HepG2 (cell line): ENCODE data around the gene CEBPB. TPM values are rescaled to one million over a fixed set of nuclear protein-coding genes. Genes with fewer than 3 reads are reported as not detected.

ENCODE experiments used
- ATAC-seq: fragments of 200-7000 bp; cut with Tn5 transposase; 3 replicates; pipeline ENCODE4 v1.9.1; 2020; ENCODE audit warnings: mild to moderate bottlenecking, moderate library complexity
- BruUV-seq: library from RNA; stranded (reverse); fragments of 400-500 nt; replicated peaks from 2 replicates; lab custom pipeline; 2021; lab: Mats Ljungman, UMichigan
- CTCF ChIA-PET: fragments of 300-600 bp; formaldehyde crosslinking; extraction: SDS; loops from one replicate; lab custom pipeline; 2021; ENCODE audit warnings: low total read pairs, inconsistent platforms, low intra/inter-chr PET ratio; lab: Yijun Ruan, JAX
- POLR2A ChIA-PET: fragments of 350-600 bp; sonication (Branson Sonifier 250); formaldehyde crosslinking; loops from one replicate; lab custom pipeline; 2020; ENCODE audit warnings: antibody characterized with exemption, inconsistent platforms; lab: Yijun Ruan, JAX
- DNase-seq: peaks from one replicate; pipeline ENCODE4 v3.0.0-alpha.2; 2015; ENCODE audit warnings: low spot score
- FAIRE-seq: peaks from 3 replicates; lab custom pipeline; 2011; peaks lifted over from hg19 to GRCh38; lab: Jason Lieb, UNC
- H2AFZ ChIP-seq: one replicate; pipeline ENCODE4 v1.6.1; 2011; ENCODE audit warnings: low read length, inconsistent platforms
- H3K27ac ChIP-seq: fragments of 300-600 bp; 3 replicates; pipeline ENCODE4 v1.8.0; 2011; ENCODE audit warnings: mixed run types, mild to moderate bottlenecking, mixed read lengths, low read length, inconsistent platforms; ENCODE audit not compliant: insufficient read depth; ENCODE audit errors: extremely low read length
- H3K27me3 ChIP-seq, 2 experiments: fragments of 200-600 bp in 1 of 2; 2 replicates in 1 of 2; 3 replicates in 1 of 2; pipeline versions ENCODE4 v1.6.0 to v1.8.0; 2011; ENCODE audit warnings: low read length in 2 of 2, mild to moderate bottlenecking in 2 of 2, moderate library complexity in 2 of 2, inconsistent platforms in 1 of 2; ENCODE audit not compliant: insufficient read depth in 2 of 2, control insufficient read depth in 1 of 2
- H3K36me3 ChIP-seq, 2 experiments: fragments of 200-600 bp in 1 of 2; replicated peaks in 1 of 2; 2 replicates in 1 of 2; 3 replicates in 1 of 2; pipeline versions ENCODE4 v1.5.1 to v1.8.0; 2011; ENCODE audit warnings: low read length in 2 of 2, inconsistent platforms in 1 of 2; ENCODE audit not compliant: insufficient read depth in 2 of 2, control insufficient read depth in 1 of 2
- H3K4me1 ChIP-seq: 2 replicates; pipeline ENCODE4 v1.5.1; 2012; ENCODE audit warnings: low read length, inconsistent platforms; ENCODE audit not compliant: insufficient read depth
- H3K4me2 ChIP-seq: 2 replicates; pipeline ENCODE4 v1.6.0; 2011; ENCODE audit warnings: low read depth, low read length, inconsistent platforms
- H3K4me3 ChIP-seq, 3 experiments: fragments of 200-600 bp in 1 of 3; sonication (generic), shearing (Covaris generic) in 1 of 3; replicated peaks in 1 of 3; 2 replicates each; pipeline ENCODE4 v1.5.1; 2011 to 2016; ENCODE audit warnings: low read length in 3 of 3, inconsistent platforms in 2 of 3, low read depth in 2 of 3, mild to moderate bottlenecking in 2 of 3, control low read depth in 1 of 3, mixed read lengths in 1 of 3; ENCODE audit not compliant: insufficient read depth in 1 of 3
- H3K79me2 ChIP-seq: one replicate; pipeline ENCODE4 v1.6.1; 2011; ENCODE audit warnings: low read length, inconsistent platforms; ENCODE audit not compliant: insufficient read depth
- H3K9ac ChIP-seq: 2 replicates; pipeline ENCODE4 v1.6.0; 2011; ENCODE audit warnings: mild to moderate bottlenecking, low read depth, low read length, inconsistent platforms; ENCODE audit not compliant: insufficient read depth
- H3K9me3 ChIP-seq: 2 replicates; pipeline ENCODE4 v1.5.1; 2012; ENCODE audit warnings: mild to moderate bottlenecking, low read length
- H4K20me1 ChIP-seq: 2 replicates; pipeline ENCODE4 v1.6.0; 2011; ENCODE audit warnings: inconsistent platforms, mild to moderate bottlenecking, low read length, moderate library complexity; ENCODE audit not compliant: insufficient read depth
- BRCA1 ChIP-seq: sonication (generic); formaldehyde crosslinking; IDR thresholded peaks from 2 replicates; pipeline ENCODE4 v1.4.0; 2020; ENCODE audit warnings: missing genetic modification reagents
- CCDC6 ChIP-seq: sonication (generic); formaldehyde crosslinking; IDR thresholded peaks from 2 replicates; pipeline ENCODE4 v1.8.1; 2022; ENCODE audit warnings: mild to moderate bottlenecking, missing genetic modification reagents, moderate library complexity
- ETV5 ChIP-seq: IDR thresholded peaks from 2 replicates; pipeline ENCODE4 v1.6.1; 2018; ENCODE audit warnings: missing biosample characterization, missing genetic modification reagents, inconsistent platforms, borderline replicate concordance
- FOSL2 ChIP-seq: sonication (generic); formaldehyde crosslinking; IDR thresholded peaks from 2 replicates; pipeline ENCODE4 v1.4.0; 2020; ENCODE audit warnings: missing genetic modification reagents
- MLLT10 ChIP-seq: sonication (generic); formaldehyde crosslinking; IDR thresholded peaks from 2 replicates; pipeline ENCODE4 v1.4.0; 2020; ENCODE audit warnings: missing genetic modification reagents
- MTERF4 ChIP-seq: sonication (generic); formaldehyde crosslinking; IDR thresholded peaks from 2 replicates; pipeline ENCODE4 v1.8.0; 2023; ENCODE audit warnings: mild to moderate bottlenecking, missing genetic modification reagents
- RBAK ChIP-seq: sonication (generic); formaldehyde crosslinking; IDR thresholded peaks from 2 replicates; pipeline ENCODE4 v1.5.1; 2020; ENCODE audit warnings: mild to moderate bottlenecking, missing genetic modification reagents
- SALL1 ChIP-seq: sonication (generic); formaldehyde crosslinking; IDR thresholded peaks from 2 replicates; pipeline ENCODE4 v1.8.0; 2022; ENCODE audit warnings: mild to moderate bottlenecking, missing genetic modification reagents
- ZBTB44 ChIP-seq: sonication (generic); formaldehyde crosslinking; IDR thresholded peaks from 2 replicates; pipeline ENCODE4 v1.4.0; 2020; ENCODE audit warnings: missing genetic modification reagents
- ZFAT ChIP-seq: sonication (generic); formaldehyde crosslinking; conservative IDR thresholded peaks from 2 replicates; pipeline ENCODE4 v1.8.1; 2023; ENCODE audit warnings: missing genetic modification reagents, inconsistent platforms
- ZNF609 ChIP-seq: sonication (generic); formaldehyde crosslinking; IDR thresholded peaks from 2 replicates; pipeline ENCODE4 v1.4.0; 2020; ENCODE audit warnings: mild to moderate bottlenecking, missing genetic modification reagents, borderline replicate concordance
- ZNF704 ChIP-seq: sonication (generic); formaldehyde crosslinking; IDR thresholded peaks from 2 replicates; pipeline ENCODE4 v1.8.1; 2023; ENCODE audit warnings: mild to moderate bottlenecking, inconsistent platforms, moderate library complexity, missing genetic modification reagents, borderline replicate concordance
- WGBS: methylation state at CpG from one replicate; pipeline ENCODE4 v1.1.6; 2017; ENCODE audit warnings: low lambda C conversion rate; 5-methylcytosine and 5-hydroxymethylcytosine counted together
- in situ Hi-C: cut with HindIII; loops from 2 replicates; pipeline ENCODE4 v1.10.0; 2017; ENCODE audit warnings: low pct_unique_long_range_greater_than_20kb; ENCODE audit not compliant: extremely low pct_ligation_motif_present
- intact Hi-C: fragments of 100-400 bp; cut with micrococcal nuclease; formaldehyde crosslinking; loops from one replicate; pipeline ENCODE4 v1.10.0; 2022; ENCODE audit not compliant: unreplicated experiment
- polyA plus RNA-seq, 8 experiments: library from polyadenylated mRNA; depleted of rRNA in 3 of 8; stranded (reverse) in 7 of 8; unstranded in 1 of 8; fragments of >200 nt; fragmentation: Illumina TruSeq in 4 of 8; extraction: Trizol in 4 of 8; gene quantifications; 2 replicates each; pipeline versions ENCODE4 v1.2.1 to v1.2.3, GENCODE V29; 2011 to 2016; ENCODE audit warnings: low read depth in 4 of 8, missing spikeins in 1 of 8, mixed read lengths in 1 of 8; ENCODE audit not compliant: insufficient read depth in 1 of 8
- total RNA-seq, 5 experiments: library from RNA; depleted of rRNA; stranded (reverse); fragments of >200 nt; fragmentation: Illumina TruSeq; extraction: Trizol; gene quantifications; 2 replicates each; pipeline ENCODE4 v1.2.3, GENCODE V29; 2016; ENCODE audit warnings: low read depth in 1 of 5

CEBPB gene
- total and polyA plus RNA-seq, 2 of the 13 experiments (the other 11 are each of a cell fraction or from before 2014, with no cell fraction given) = 18.5 to 28.2 TPM

GRCh38 chr20:50185426-50185825, 5.2 kb upstream of the CEBPB start (continued):
- TF ChIP-seq ZNF609 (no peak), ETV5 (CRISPR knock-in tag) (0 out of 2 replicates have a peak, but pooled peaks have one; percentile 8)

- H3K4me2 ChIP-seq = peak overlapping the region; percentile 75
- BruUV-seq = no TSS peak
- no peaks in the 10 kb centered on the region for H4K20me1 ChIP-seq
- POLR2A ChIA-PET = interaction anchor here (0.9 to 6.3 kb wide), 10 partner anchors 14 to 390 kb away, joined by 3 to 98 read pairs (median 10); no protein-coding TSS in a partner anchor
- peak; percentile 19 for ATAC-seq
- CTCF ChIA-PET = interaction anchor here (0.8 to 6.6 kb wide), 14 partner anchors 63 to 424 kb away, joined by 3 to 138 read pairs (median 4); no protein-coding TSS in a partner anchor
- peak; percentile 67 for FAIRE-seq
- no peak overlapping the region for H3K27ac ChIP-seq
- intact Hi-C loops (loop anchor here (1.0 kb wide), 3 partner anchors 274 to 394 kb away; no protein-coding TSS in a partner anchor), in situ Hi-C loops (loop anchor here (5.0 kb wide), 4 partner anchors 156 to 391 kb away; no protein-coding TSS in a partner anchor)
- no peaks in the 10 kb centered on the region for H3K36me3 ChIP-seq
- H3K4me1 ChIP-seq = peaks cover 45% of the 10 kb centered on the region
- no peaks in the 10 kb centered on the region for H3K79me2 ChIP-seq
- DNase-seq = peak; percentile 89
- no peak overlapping the region for H2AFZ ChIP-seq
- WGBS = 9% methylated on average over 16 of the region's 16 CpGs
- no peaks in the 10 kb centered on the region for H3K9me3 ChIP-seq
- H3K9ac ChIP-seq = peak overlapping the region; percentile 21; the same call in 1 of the 2 replicates
- no peaks in the 10 kb centered on the region for H3K27me3 ChIP-seq
- H3K4me3 ChIP-seq = peak overlapping the region in 1 of 3 experiments; percentile 61; a peak in 2 of 6 replicates
- no peak for TF ChIP-seq MLLT10 (CRISPR knock-in tag)
- TF ChIP-seq MTERF4 (CRISPR knock-in tag) = peak; percentile 87; the same call in 1 of the 2 replicates
- 0 out of 2 replicates have a peak, but pooled peaks have one; percentile 29 for TF ChIP-seq CCDC6 (CRISPR knock-in tag)
- peak; percentile 81 for TF ChIP-seq SALL1 (CRISPR knock-in tag)
- peak; percentile 23; the same call in 1 of the 2 replicates for TF ChIP-seq ZNF704
- TF ChIP-seq ZFAT = no peak
- TF ChIP-seq ZBTB44 (CRISPR knock-in tag) = no peak
- TF ChIP-seq BRCA1 (CRISPR knock-in tag) = 0 out of 2 replicates have a peak, but pooled peaks have one; percentile 68
- TF ChIP-seq RBAK (CRISPR knock-in tag) = no peak
- peak; percentile 60; the same call in 1 of the 2 replicates for TF ChIP-seq FOSL2 (CRISPR knock-in tag)
These were observed 4.3 kb upstream of the CEBPB start for GRCh38 chr20:50186151-50186885.
